ENCODE measurements around the gene CFAP58.

Gene CFAP58

DNA sequence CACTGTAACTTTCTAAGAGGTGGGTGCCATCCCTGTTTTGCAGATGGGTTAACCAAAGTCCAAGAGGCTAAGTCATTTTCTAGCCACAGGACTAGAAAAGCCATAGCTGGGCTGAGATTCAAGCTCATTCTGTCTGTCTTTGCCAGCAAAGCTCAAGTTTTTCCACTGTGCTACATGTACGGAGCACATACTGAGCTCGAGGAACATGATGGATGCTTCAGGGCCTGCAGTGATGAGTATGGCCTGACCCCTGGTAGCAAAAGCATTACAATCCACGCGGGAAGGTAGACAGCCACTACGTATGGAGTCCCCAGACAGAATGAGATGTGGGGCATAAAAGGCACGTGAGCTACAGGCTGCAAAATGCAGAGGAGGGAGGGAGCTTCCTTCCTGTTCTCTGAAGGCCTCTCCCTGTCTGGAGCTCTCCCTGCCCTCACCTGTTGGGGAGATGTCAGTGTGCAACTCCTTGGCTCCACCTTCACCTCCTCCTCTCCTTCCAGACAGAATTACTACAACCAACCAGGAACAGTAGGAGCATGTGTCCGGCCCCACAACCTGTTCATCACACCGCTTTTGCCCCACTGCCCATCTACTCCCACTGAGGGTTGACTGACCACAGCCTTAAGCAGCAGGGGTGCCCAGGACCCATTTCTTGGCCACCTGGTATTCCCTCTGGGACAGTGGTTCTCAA lies 31.8 kb upstream of the CFAP58 start:
- FAIRE-seq (peak; percentile 72), DNase-seq (ENCODE audit: insufficient read length, low spot score) (no peak)

DNA sequence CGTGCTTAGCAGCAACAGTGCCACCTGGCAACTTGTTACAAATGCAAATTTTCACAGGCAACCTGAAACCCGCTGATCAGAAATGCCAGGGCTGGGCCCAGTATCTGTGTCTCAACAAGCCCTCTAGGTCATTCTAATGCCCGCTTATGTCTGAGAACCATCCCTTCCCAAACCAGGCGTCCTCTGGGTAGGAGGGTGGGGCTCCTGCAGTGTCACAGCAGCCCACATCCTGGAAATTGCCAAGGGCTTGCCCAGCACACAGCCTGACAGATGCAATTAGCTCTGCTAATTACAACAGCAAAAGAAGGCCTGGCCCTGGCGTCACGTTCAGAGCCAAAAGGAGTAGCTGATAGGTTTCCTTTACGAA lies 31.2 kb upstream of the CFAP58 start:
- DNase-seq (ENCODE audit: insufficient read length, low spot score): no peak
- peak; percentile 60 for FAIRE-seq

DNA sequence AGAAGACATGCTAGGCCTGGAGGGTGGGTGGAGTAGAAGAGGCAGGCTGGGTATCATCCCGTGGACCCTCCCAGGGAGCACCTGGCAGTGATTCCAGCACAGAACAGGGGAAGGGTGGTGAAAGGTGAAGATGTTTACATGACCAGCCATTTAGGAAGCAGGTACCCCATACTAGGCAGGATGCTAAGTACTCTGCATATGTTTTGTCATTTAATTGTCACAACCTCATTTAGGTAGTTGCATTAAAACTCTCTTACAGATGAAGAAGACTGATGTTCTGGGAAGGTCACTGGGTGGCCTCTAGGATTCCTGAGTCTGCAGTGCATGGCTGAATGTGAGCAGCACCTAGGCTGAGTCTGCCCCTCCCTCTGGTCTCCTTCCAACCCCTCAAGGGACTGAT lies 30.5 kb upstream of the CFAP58 start:
- FAIRE-seq: no peak

DNA sequence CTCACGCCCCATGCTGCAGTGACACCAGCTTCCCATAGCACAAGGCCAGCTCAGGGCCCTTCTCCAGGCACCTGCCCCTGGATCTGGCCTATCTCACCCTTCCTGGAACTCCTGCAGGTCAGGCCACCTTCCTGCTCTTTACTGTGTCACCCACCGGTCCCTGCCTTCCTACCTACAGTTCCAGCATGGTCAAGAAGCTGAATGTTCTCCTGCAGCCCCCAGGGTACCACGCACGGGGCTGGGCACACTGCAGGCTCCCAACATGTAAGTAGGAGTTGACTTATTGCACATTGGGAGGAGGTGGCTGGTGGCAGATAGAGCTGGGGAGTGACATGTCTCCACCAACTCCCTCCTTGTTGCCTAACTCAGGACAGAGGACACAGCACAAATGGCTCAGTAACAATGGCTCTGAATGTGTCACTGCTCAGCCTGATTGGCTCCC lies 29.9 kb upstream of the CFAP58 start:
- FAIRE-seq: no peak
- no peak for DNase-seq (ENCODE audit: insufficient read length, low spot score)

More for the DNA sequence above, 30.5 kb upstream of the CFAP58 start:
- no peak for DNase-seq (ENCODE audit: insufficient read length, low spot score)

DNA sequence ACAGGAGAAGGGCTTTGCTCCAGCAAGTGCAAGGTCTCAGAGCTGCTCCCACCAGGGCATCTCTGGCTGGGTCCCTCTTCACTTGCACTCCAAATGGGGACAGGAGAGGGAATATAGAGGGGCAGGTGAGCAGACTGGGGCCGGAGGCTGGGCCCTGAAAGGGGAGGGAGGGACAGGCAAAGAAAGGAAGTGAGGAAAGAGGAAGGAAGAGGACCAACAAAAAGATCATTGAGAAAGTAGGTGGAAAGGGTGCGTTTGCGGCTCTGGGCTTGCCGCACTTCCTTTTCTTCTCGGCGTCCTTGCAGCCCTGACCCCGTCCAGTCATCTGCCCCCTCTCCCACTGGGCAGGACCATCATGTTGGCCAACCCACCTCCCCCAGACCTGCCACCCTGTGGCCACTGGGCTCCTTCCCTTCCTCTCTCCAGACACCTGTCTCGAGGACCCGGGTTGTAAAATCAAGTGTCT lies 29.4 kb upstream of the CFAP58 start:
- DNase-seq (ENCODE audit: insufficient read length, low spot score) (no peak), FAIRE-seq (peak; percentile 72)

DNA sequence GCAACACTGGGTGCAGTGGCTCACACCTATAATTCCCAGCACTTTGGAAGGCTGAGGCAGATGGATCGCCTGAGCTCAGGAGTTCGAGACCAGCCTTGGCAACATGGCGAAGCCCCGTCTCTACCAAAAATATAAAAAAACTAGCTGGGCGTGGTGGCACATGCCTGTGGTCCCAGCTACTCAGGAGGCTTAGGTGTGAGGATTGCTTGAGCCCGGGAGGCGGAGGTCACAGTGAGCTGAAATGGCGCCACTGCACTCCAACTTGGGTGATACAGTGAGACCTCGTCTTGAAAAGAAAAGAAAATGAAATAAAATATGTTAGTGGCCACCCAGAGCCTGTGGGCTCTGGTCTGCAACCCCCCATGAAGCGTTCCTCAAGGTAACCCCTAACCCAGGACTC lies 28.7 kb upstream of the CFAP58 start:
- no peak for DNase-seq (ENCODE audit: insufficient read length, low spot score)
- FAIRE-seq: no peak

DNA sequence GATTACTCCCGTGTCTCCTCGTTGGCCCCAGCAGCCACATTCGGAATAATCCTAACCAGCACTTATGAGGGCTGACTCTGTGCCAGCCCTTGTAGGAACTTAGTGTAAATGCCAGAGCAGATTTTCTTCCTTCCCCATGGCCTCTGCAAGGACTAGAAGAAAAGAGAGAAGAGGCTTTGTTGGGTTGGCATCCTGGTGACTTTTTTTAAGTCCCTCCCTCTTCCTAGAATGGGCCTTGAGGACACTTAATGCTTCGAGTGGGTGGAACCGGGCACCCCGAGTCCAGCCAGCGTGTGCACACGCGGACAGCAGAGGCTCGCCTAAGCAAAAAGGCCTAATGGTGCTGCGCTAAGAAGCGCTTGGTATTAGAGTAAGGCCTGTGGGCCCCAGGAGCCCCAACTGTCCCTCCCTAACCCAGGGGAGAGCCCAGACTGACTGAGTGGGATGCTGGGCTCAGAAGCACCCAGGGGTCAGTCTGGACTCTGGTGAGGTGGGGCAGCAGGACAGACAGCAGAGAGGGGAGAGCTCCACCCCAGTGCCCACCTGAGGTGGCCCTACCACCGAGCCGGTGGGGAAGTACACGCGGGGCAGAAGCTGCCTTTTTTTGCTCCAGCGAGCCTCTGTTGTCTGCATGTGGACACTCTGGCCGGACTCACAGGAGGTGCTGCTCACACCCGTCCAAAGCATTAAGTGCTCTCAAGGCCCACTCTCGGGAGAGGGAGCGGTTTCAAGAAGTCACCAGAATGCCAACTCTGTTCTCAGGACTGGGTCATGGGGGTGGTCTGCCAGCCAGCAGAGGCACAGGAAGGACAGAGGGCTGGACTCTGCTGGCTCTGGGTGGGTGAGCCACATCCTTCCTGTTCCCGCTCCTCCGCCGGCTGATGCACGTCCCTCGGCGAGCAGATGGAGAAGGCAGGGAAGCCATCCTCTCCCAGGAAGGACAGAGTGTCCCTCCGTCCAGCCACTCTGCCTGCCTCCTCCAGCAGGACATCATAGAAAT lies 27.9 kb upstream of the CFAP58 start:
- DNase-seq (ENCODE audit: insufficient read length, low spot score) (no peak), FAIRE-seq (no peak)

DNA sequence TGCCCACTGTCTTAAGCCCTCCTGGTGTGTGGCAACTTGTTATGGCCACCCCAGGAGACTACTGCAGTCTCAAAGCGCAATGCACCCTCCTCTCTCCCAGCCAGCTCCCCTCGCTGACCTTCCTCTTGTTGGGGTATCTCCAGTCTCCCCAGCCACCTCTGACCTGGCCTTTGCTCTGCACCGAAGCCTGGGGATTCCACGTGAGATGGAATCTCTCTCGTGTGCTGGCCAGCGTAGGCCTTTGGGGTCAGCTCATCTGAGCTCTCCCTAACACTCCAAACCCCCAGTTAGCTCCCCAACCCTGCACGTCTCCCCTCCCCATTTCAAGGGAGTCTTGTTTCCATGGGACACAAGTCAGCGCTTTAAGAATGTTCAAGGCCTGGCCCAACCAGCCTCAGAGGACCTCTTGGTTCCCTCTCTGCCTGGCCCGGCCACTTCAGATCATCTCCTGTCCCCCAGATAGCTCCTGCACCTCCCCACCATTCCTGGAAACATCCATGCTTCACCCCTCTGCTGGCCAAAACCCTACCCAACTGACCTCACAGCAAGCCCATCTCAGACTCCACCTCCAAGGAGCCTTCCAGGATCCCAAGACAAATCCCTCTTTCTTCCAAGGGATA lies 26.5 kb upstream of the CFAP58 start:
- DNase-seq (ENCODE audit: insufficient read length, low spot score) (no peak), FAIRE-seq (no peak)

DNA sequence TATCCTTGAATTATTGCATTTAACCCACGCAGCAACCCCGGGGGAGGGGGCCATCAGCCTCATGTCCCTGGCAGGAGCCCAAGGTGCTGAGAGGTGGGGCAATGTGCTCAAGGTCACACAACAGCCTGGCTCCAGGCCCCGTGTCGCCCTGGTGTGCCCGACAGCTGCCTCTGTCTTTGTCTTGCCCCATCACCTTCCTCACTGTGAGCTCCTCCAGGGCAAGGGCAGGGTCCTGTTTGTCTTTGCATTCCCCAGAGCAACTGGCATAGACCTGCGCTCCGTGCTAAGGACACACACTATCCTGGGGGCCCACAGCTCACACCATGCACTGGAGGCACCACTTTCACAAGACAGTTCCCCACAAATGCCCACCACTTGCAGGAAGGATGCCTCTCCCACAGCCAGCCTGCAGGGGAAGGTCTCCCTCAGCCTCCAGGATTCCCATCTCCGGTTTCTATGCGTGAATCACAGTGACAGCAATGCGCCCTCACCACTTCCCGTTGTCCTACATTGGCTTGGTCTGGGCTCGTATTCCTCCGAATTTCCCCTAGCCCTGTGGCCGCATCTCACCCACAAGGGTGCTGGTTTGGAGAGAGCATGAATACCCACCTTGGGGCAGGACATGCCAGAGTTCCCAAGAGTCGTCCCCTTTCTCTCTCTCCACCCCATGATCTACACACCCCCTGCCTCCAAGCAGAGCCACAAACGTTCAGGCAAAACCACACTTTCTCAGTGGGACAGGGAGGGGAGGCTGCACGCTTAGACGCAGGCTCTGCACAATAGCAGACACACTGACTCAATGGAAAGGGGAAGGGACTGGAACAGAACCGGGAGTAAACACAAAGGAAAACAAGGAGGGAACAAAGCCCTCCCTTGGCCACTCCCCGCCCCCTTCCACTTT lies 25.6 kb upstream of the CFAP58 start:
- FAIRE-seq (no peak), DNase-seq (ENCODE audit: insufficient read length, low spot score) (no peak)

DNA sequence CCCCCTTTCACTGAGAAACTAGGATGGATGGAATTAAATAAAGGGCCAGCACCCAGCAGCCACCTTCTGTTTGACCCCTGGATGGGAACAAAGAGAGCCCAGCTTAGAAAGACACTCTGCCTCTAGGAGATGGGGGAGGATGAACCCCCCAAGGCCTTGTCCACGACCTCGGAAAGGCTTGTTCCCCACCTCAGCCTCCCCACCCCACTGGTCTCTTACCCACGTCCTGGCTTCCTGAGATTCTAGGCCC lies 25.1 kb upstream of the CFAP58 start:
- DNase-seq (ENCODE audit: insufficient read length, low spot score) (no peak), FAIRE-seq (no peak)

DNA sequence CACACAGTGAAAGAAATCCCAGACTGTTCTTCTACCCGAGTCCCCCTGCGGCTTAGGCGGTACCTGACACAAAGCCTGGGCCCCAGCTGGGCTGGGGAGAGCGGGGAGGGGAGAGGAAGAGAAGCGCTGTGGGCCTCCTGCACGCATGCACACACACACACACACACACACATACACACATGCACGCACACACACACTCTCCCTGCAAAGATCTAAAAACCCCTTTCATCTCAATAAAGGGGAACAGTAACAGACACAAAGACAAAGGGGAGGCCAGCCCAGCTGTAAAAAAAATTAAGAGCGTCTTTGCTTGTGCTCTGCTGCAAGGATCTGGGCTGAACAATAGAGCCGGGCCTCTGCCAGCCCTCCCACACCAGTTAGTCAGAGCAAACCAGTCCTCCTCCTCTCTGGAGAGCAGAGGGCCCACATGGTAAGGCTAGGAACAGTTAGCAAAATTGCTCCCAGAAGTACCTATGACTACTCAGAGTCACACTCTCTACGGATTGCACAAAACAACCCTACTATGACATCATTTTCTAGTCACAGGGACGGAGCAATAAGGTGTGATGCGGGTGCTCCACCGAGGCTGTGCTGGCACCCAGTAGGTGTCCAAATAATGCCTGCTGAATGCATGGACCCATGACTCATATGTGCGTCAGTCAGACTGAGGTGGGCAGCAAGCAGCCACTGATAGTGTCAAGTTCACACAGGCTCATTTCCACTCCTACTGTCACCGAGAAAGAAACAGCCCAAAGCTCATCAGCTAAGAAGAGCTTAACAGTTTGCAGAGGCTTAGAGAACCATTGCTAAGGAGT lies 24.5 kb upstream of the CFAP58 start:
- FAIRE-seq: no peak
- no peak for DNase-seq (ENCODE audit: insufficient read length, low spot score)

DNA sequence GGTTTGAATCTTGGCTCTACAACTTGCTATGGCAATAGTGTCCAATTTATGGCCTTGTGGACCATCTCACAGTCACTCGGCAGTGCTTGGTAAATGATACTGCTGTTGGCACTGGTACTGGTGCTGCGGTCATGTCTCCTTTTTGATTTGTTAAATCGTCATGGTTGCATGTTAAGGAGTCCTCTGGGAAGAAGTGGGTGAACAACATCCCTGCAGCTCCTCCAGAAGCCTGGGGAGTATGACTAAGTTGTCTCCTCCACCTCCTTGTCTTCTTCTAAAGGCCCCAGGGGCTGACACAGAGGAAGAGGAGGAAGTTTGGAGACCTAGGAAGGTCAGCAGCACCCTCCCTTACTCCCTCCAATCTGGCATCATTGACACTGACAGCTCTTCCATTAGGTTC lies 23.9 kb upstream of the CFAP58 start:
- no peak for DNase-seq (ENCODE audit: insufficient read length, low spot score)
- no peak for FAIRE-seq

DNA sequence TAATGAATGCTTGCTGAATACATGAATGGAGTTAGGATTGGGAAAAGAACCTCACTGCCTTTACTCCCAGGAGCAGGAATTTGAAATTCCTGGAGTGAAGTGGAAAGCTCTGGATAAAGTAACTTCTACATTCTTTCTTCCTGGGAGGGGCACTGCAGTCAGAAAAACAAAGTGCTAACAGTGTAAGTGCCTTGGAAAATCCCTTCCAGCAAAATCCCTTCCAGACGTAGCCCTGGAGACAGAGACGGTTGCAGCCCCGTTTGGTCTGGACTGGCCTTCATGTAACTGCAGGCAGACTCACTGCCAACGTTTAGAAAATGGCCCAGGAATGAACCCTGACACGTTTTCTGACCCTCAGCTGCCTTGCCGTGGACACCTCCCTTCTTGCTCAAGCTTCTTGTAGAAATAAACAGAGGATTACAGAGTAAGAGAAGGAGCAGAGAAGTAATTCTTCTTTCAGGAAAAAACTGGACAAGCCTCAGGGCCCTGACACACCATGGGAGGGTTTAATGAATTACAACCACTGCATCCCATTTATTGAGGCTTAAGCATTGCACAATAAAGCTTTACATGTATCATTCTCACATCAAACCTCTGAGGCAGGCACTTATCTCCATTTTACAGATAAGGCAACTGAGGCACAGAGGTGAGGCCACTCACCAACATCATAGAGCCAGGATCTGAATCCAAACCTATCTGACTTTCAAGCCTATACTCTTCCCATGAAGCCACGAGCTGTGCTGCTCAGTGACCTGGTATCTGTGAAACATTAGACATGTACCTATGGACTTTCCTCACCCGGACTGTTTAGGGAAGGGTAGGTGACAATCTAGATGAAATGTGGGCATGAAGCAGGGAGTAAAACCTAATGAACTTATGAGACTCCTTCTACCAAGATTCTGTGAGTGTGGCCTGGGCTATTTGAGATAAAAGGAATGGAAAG lies 23.2 kb upstream of the CFAP58 start:
- FAIRE-seq: no peak

DNA sequence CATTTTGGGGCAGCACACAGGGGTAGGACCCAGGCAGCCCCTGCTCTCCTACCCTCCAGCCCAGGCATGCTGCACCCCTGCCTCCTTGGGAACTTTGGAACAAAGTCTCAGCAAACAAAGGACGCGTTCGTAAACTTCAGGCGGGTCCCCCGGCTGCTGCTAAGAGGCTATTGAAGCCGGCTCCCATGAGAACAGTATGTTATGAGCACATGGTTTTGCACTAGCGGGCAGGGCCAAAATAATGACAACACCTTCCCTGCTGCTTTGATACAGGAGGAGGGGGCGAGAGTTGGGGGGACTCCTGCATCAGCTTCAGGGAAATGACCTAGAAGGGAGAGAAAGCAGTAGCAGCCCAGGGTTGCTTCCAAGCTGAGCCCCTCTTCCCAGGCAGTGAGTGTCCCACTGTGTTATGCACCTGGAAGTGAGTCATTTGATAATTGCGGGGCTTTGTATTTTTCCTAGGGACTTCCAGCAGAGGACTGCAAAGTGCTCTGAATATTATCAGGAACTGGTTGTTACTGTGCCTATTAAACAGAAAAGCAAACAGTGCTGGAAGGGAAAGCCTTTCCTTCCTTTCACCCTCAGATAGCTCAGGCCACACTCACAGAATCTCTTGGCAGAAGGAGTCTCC lies 22.3 kb upstream of the CFAP58 start:
- FAIRE-seq (no peak), DNase-seq (ENCODE audit: insufficient read length, low spot score) (no peak)

More for the DNA sequence above, 23.2 kb upstream of the CFAP58 start:
- DNase-seq (ENCODE audit: insufficient read length, low spot score): no peak

DNA sequence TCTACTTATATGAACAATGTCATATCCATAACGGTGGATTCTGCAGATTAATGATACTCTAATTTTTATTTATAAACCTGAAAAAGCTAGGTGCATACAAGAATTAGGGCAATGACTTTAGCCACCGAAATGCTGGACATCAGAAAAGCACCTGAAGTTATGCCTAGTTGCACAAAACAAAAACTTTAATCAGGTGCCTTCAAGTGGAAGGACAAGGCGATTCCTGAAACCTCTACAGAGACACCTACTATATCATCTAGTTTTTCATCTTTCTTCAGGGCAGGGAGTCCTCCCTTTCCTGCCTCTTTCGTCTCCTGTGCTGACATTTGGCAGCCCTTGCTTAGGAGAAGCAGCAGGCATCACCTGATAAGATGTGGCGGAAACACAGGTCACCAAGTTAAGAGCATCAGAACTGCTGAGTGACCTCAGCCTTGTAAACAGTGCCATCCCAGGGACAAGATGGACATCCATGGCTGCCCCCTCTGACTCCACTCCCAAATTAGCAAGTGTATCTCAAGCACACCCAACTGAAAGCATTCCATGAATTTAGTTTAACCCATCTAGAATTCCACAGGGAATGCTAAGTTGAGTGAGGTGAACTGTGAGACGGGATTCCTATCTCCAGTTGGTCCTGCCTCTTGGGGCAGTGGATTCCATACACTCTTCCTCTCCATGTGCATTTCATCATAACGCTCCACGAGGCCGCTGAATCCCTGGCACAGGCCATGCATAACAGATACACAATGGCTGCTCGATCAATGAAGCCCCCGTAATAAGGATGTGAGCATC lies 21.2 kb upstream of the CFAP58 start:
- DNase-seq (ENCODE audit: insufficient read length, low spot score): no peak
- no peak for FAIRE-seq

DNA sequence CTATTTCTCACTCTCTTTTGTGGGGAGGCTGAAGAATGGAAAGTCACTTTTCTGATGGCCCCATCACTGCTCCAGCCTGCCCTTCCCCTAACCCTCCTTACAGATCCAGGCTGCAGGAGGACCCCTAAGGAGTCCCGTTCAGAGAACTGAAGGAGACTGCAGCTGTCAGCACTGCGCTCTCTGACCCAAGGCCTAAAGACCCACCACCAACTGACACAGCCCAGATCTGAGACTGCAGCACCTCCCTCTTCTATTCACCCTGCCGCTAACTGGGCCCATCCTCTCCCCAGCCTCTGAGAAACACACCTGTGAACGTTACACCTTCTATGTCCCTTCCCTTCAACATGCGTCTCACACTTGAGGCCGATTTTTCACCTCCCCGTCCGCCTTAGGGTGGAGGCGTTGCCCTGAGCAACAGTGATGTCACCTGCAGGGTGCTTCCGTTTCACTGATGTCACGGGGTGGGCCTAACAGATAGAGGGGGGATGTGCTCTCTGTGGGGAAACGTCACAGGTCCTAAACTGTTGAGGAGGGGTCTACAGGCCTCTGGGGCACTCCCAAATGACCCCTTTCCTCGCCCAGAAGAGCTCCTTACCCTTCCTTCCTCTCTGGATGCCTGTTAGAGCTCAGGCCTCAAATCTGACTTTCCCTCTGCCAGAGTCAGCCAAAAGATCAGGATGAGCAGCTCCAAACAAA lies 20.5 kb upstream of the CFAP58 start:
- no peak for DNase-seq (ENCODE audit: insufficient read length, low spot score)
- FAIRE-seq: no peak
